ENCODE measurements around the gene CAPZB.

GRCh38 chr1:19521411-19521810 is 36.1 kb upstream of the CAPZB start:
- TF ChIP-seq CTCF (conservative IDR thresholded peaks at IDR 0.05; ENCODE audit: low read depth, low read length), result no peak
- no peak for TF ChIP-seq RCOR1 (IDR thresholded peaks at IDR 0.05; ENCODE audit: insufficient replicate concordance, low read length)
- no peak for TF ChIP-seq ELK1 (IDR thresholded peaks at IDR 0.05; ENCODE audit: borderline replicate concordance, low read depth, low read length)
- no peak for TF ChIP-seq POLR2A (IDR thresholded peaks at IDR 0.05; ENCODE audit: low read depth, low read length)
- TF ChIP-seq CEBPB (IDR thresholded peaks at IDR 0.05; ENCODE audit: low read depth, low read length), result no peak
- TF ChIP-seq RFX5 (IDR thresholded peaks at IDR 0.05; ENCODE audit: low read depth, low read length), result no peak
- no peak for TF ChIP-seq RAD21 (IDR thresholded peaks at IDR 0.05; ENCODE audit: low read length)
- no peak for TF ChIP-seq NFE2L2 (IDR thresholded peaks at IDR 0.05; ENCODE audit: low read depth, low read length)
- TF ChIP-seq CHD1 (IDR thresholded peaks at IDR 0.05; ENCODE audit: low read depth, low read length), result no peak
- TF ChIP-seq USF2 (IDR thresholded peaks at IDR 0.05; ENCODE audit: low read depth, low read length), result no peak
- TF ChIP-seq SMC3 (IDR thresholded peaks at IDR 0.05; ENCODE audit: low read depth, low read length), result no peak
- no peak for TF ChIP-seq MXI1 (IDR thresholded peaks at IDR 0.05; ENCODE audit: borderline replicate concordance, low read depth, low read length)
